ENCODE results near the gene TRIM54.

DNA sequence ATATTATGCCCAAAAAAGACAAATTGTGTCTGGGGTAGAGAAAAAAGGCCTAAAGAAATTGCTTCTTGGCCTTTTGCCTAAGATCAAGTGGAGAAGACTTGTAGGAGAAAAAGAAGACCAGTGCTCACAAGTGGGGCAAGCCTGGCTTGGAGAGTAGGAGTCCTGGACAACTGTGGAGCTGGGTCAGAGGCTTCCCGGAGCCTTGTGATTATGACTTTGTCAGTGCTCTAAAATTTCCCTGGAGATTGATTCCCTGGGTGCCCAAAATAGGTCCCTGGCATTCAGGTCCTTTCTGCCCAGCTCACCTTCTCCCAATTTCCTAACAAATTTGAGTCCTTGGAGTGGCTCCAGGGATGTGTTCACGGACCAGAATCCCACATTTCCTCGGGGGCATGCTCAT is 787 bp upstream of the TRIM54 start:
- TF ChIP-seq, protein P1, sequence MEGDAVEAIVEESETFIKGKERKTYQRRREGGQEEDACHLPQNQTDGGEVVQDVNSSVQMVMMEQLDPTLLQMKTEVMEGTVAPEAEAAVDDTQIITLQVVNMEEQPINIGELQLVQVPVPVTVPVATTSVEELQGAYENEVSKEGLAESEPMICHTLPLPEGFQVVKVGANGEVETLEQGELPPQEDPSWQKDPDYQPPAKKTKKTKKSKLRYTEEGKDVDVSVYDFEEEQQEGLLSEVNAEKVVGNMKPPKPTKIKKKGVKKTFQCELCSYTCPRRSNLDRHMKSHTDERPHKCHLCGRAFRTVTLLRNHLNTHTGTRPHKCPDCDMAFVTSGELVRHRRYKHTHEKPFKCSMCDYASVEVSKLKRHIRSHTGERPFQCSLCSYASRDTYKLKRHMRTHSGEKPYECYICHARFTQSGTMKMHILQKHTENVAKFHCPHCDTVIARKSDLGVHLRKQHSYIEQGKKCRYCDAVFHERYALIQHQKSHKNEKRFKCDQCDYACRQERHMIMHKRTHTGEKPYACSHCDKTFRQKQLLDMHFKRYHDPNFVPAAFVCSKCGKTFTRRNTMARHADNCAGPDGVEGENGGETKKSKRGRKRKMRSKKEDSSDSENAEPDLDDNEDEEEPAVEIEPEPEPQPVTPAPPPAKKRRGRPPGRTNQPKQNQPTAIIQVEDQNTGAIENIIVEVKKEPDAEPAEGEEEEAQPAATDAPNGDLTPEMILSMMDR (IDR thresholded peaks at IDR 0.05; ENCODE audit: insufficient read depth, low read depth, low read length), result no peak
- no peak for TF ChIP-seq EZH2 (IDR thresholded peaks at IDR 0.05; ENCODE audit: insufficient read depth, low read length)

Measured in astrocyte (in vitro differentiated cells and primary cell).